ENCODE data around the gene LRP1. TPM values are rescaled to one million over a fixed set of nuclear protein-coding genes. Genes with fewer than 3 reads are reported as not detected.

LRP1 gene
- total RNA-seq, 1 experiment from 2014 or later, result 14.7 TPM

GRCh38 chr12:57240066-57240921, 112.0 kb downstream of the LRP1 start:
- no peak overlapping the region for H3K27ac ChIP-seq (ENCODE audit: low read length)
- ChIA-PET POLR2A (ENCODE audit: unreplicated experiment) (interaction anchor here (0.6 to 1.0 kb wide), 2 partner anchors 10 to 116 kb away, joined by 3 to 4 read pairs; no protein-coding TSS in a partner anchor), CTCF (interaction anchor here (0.9 to 1.3 kb wide), 2 partner anchors 11 to 27 kb away, joined by 3 to 10 read pairs; partner anchors contain the start of gene SHMT2)
- TF ChIP-seq EZH2phosphoT487 (IDR thresholded peaks at IDR 0.05; ENCODE audit: borderline replicate concordance, low read length), result no peak
- no peak for TF ChIP-seq EZH2 (IDR thresholded peaks at IDR 0.05; ENCODE audit: low read length, unreplicated experiment)
- TF ChIP-seq CTCF (conservative IDR thresholded peaks at IDR 0.05; ENCODE audit: low read depth, low read length), result 0 out of 2 replicates have a peak, but pooled peaks have one; percentile 18
- H3K4me3 ChIP-seq (ENCODE audit: low read length), result peak overlapping the region; percentile 70
- H3K27me3 ChIP-seq (ENCODE audit: low read length), result peaks cover 16% of the 10 kb centered on the region
- DNase-seq, result peak; percentile 55
- intact Hi-C loops (cut with micrococcal nuclease), result no loop called here
- H3K4me1 ChIP-seq (ENCODE audit: insufficient read depth, low read length), result peaks cover 33% of the 10 kb centered on the region
- H2AFZ ChIP-seq (ENCODE audit: low read length), result peak overlapping the region; percentile 79
- peak overlapping the region; percentile 98 for H3K4me2 ChIP-seq (ENCODE audit: low read length)
- no peaks in the 10 kb centered on the region for H3F3A ChIP-seq (ENCODE audit: low read length, unreplicated experiment)
- H3K9ac ChIP-seq (ENCODE audit: low read length), result peak overlapping the region; percentile 31; the same call in 1 of the 2 replicates
- no peaks in the 10 kb centered on the region for H3K36me3 ChIP-seq (ENCODE audit: low read depth, low read length)
- H4K20me1 ChIP-seq (ENCODE audit: low read length), result no peaks in the 10 kb centered on the region
- BruUV-seq (replicated peaks), result TSS peak; percentile 88
- H3K79me2 ChIP-seq (ENCODE audit: low read length), result no peaks in the 10 kb centered on the region
- H3K9me3 ChIP-seq (ENCODE audit: low read length), result no peaks in the 10 kb centered on the region
- H3K9me2 ChIP-seq (replicated peaks; ENCODE audit: low read length), result no peaks in the 10 kb centered on the region
- ATAC-seq, result peak; percentile 15

GRCh38 chr12:57240926-57241401, 112.7 kb downstream of the LRP1 start:
- Histone ChIP-seq H3K4me3 (ENCODE audit: low read length) (peak overlapping the region; percentile 70), H3K79me2 (ENCODE audit: low read length) (no peaks in the 10 kb centered on the region), H3K27ac (ENCODE audit: low read length) (no peak overlapping the region), H3K9ac (ENCODE audit: low read length) (no peak overlapping the region), H2AFZ (ENCODE audit: low read length) (peak overlapping the region; percentile 79), H4K20me1 (ENCODE audit: low read length) (no peaks in the 10 kb centered on the region), H3K9me3 (ENCODE audit: low read length) (no peaks in the 10 kb centered on the region), H3F3A (ENCODE audit: low read length, unreplicated experiment) (no peaks in the 10 kb centered on the region), H3K4me1 (ENCODE audit: insufficient read depth, low read length) (peaks cover 33% of the 10 kb centered on the region), H3K36me3 (ENCODE audit: low read depth, low read length) (no peaks in the 10 kb centered on the region), H3K9me2 (replicated peaks; ENCODE audit: low read length) (no peaks in the 10 kb centered on the region), H3K27me3 (ENCODE audit: low read length) (peaks cover 16% of the 10 kb centered on the region), H3K4me2 (ENCODE audit: low read length) (peak overlapping the region; percentile 98)
- intact Hi-C loops (cut with micrococcal nuclease), result no loop called here
- CTCF ChIA-PET, result interaction anchor here (0.9 to 1.3 kb wide), 2 partner anchors 11 to 27 kb away, joined by 3 to 10 read pairs; partner anchors contain the start of gene SHMT2
- POLR2A ChIA-PET (ENCODE audit: unreplicated experiment), result interaction anchor here (1.0 kb wide), 1 partner anchor 11 kb away, joined by 4 read pairs; no protein-coding TSS in a partner anchor
- TF ChIP-seq EZH2phosphoT487 (IDR thresholded peaks at IDR 0.05; ENCODE audit: borderline replicate concordance, low read length), result no peak
- no peak for TF ChIP-seq EZH2 (IDR thresholded peaks at IDR 0.05; ENCODE audit: low read length, unreplicated experiment)
- TF ChIP-seq CTCF (conservative IDR thresholded peaks at IDR 0.05; ENCODE audit: low read depth, low read length), result no peak
- peak; percentile 27 for DNase-seq
- BruUV-seq (replicated peaks), result no TSS peak
- ATAC-seq, result 0 out of 2 replicates have a peak, but pooled peaks have one; percentile 4
